ENCODE data around the gene ST6GALNAC1. TPM values are rescaled to one million over a fixed set of nuclear protein-coding genes. Genes with fewer than 3 reads are reported as not detected.

Gene ST6GALNAC1
- total RNA-seq, 1 experiment from 2014 or later: not detected

DNA sequence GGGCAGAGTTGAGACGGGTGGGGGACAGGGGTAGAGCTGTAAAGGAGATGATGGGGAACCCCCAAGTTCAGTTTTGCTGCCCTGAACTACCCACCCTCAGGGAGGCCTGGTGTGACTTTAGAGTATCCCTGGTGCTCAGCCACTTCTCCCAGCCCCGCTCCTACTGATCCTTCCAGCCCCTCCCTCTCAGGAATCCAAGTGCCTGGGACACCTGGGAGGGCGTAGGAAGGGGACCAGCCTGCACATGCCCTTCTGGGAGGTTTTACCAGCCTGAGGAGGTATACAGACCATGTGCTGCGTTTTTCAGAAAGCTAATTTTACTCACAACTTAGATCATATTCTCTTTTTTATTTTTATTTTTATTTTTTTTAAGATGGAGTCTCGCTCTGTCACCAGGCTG, 62.0 kb downstream of the ST6GALNAC1 start:
- DNase-seq (ENCODE audit: low spot score): no peak

DNA sequence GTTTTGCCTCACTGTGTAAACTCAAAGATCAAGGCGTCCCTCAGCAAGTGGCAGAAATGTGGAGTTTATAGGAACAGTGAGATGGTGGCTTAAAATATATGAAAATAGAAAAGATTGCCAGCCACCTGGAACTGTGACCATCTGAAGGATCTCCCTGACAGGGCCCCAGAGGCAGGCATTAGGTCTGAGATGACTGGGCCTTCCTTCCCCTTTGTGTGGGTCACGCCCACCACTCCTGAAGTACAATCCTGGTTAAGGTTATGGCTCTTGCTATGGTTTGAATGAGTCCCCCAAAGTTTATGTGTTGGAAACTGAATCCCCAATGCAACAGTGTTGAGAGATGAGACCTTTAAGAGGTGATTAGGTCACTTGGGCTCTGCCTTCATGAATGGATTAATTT, 64.3 kb downstream of the ST6GALNAC1 start:
- DNase-seq (ENCODE audit: low spot score): no peak

- DNase-seq (ENCODE audit: low spot score): no peak
Measured at GRCh38 chr17:76578376-76578775, 65.2 kb downstream of the ST6GALNAC1 start.

DNA sequence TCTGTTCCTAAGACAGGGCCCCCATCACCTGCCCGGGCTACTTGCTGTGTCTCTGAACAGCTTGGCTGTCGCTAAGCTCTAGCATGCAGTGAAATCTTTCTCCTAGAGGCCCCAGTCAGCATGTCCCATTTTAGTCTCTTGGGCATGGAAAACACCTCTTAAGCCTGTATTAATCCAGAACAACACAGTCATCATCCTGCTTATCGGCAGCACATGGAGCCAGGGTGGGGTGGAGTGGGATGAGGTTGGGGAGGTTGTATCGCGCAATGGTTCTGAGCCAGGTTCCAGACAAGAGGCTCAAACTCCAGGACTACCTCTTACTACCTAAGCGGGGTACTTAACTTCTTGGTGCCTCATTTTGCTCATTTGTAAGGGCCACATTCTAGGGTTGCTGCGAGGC, 65.7 kb downstream of the ST6GALNAC1 start:
- DNase-seq (ENCODE audit: low spot score): no peak

GRCh38 chr17:76576189-76576588, 67.4 kb downstream of the ST6GALNAC1 start:
- no peak for DNase-seq (ENCODE audit: low spot score)

DNA sequence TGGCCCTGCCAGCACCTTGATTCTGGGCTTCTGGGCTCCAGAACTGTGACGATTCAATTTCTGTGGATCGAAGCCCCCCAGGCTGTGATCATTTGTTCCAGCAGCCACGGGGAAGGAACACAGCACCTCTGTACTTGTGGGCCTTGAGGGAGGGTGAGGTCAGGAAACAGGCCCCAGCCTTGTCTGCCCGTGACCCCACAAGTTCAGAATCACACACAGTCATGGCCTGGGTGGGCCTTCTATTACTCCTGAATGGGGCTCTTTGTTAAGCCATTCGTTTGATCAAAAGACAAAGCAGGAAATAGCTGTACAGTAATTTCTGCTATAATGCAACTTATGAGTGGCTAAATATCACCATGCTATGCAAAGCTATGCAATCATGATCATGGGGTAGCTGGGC, 68.0 kb downstream of the ST6GALNAC1 start:
- no peak for DNase-seq (ENCODE audit: low spot score)

Other genes with a start within 250 kb of the ST6GALNAC1 start
- 14.7 and 16.2 TPM in 2 replicates for gene UBE2O, start 190.6 kb downstream of the ST6GALNAC1 start, total RNA-seq (2014; rRNA removed; shearing (Covaris generic))
- not detected in 2 replicates for gene AANAT, start 176.2 kb downstream of the ST6GALNAC1 start, total RNA-seq (2014; rRNA removed; shearing (Covaris generic))
- 9.0 and 17.4 TPM in 2 replicates for gene RHBDF2, start 142.3 kb downstream of the ST6GALNAC1 start, total RNA-seq (2014; rRNA removed; shearing (Covaris generic))
- 0.25 and 1.8 TPM in 2 replicates for gene CYGB, start 106.0 kb downstream of the ST6GALNAC1 start, total RNA-seq (2014; rRNA removed; shearing (Covaris generic))
- not detected in 2 replicates for gene PRCD, start 103.7 kb downstream of the ST6GALNAC1 start, total RNA-seq (2014; rRNA removed; shearing (Covaris generic))
- 0.14 TPM in 1 of 2 replicates, not detected in the other for gene ST6GALNAC2, start 57.9 kb downstream of the ST6GALNAC1 start, total RNA-seq (2014; rRNA removed; shearing (Covaris generic))
- gene MXRA7, start 67.2 kb upstream of the ST6GALNAC1 start, total RNA-seq (2014; rRNA removed; shearing (Covaris generic)): 149 and 167 TPM in 2 replicates
- 29.3 and 33.4 TPM in 2 replicates for gene JMJD6, start 82.8 kb upstream of the ST6GALNAC1 start, total RNA-seq (2014; rRNA removed; shearing (Covaris generic))
- 77.5 and 112 TPM in 2 replicates for gene METTL23, start 83.1 kb upstream of the ST6GALNAC1 start, total RNA-seq (2014; rRNA removed; shearing (Covaris generic))
- 225 and 330 TPM in 2 replicates for gene SRSF2, start 93.6 kb upstream of the ST6GALNAC1 start, total RNA-seq (2014; rRNA removed; shearing (Covaris generic))
- gene MFSD11, start 94.4 kb upstream of the ST6GALNAC1 start, total RNA-seq (2014; rRNA removed; shearing (Covaris generic)): 33.5 and 36.7 TPM in 2 replicates
- gene MGAT5B, start 224.6 kb upstream of the ST6GALNAC1 start, total RNA-seq (2014; rRNA removed; shearing (Covaris generic)): 5.3 and 6.8 TPM in 2 replicates